Left lobe of liver (tissue), 2 donors: Measurements from ENCODE around the gene ARRDC1. TPM values are rescaled to one million over a fixed set of nuclear protein-coding genes. Genes with fewer than 3 reads are reported as not detected.
A peak's percentile ranks its signal among the peaks of the same experiment; 100 is the strongest.
"Not testable (repeated sequence)": the region's sequence is repeated elsewhere in the genome, so short reads cannot be mapped to it uniquely, and the experiment has no call there.

Source experiments
- ATAC-seq: fragments of 200-7000 bp; cut with Tn5 transposase; one replicate; pipeline ENCODE4 v1.9.1; 2020; ENCODE audit warnings: mild to moderate bottlenecking, moderate library complexity
- DNase-seq: peaks from one replicate; pipeline ENCODE4 v3.0.0-alpha.2; 2020; ENCODE audit warnings: low spot score
- total RNA-seq: library from RNA; stranded (reverse); gene quantifications from one replicate; pipeline ENCODE4 v1.2.1, GENCODE V29; 2021
- donor health status: DM: no; HTN: no; CAD: no; lungs with moderate emphysema.
- donor health status: DM: no; HTN: yes; CAD: no.

Gene ARRDC1
- total RNA-seq, 1 donor from 2014 or later = 29.0 TPM

- DNase-seq (no peak), ATAC-seq (no peak)
Observed at GRCh38 chr9:137612741-137613142, 7.3 kb downstream of the ARRDC1 start.

- no peak for DNase-seq
- no peak for ATAC-seq
Observed at GRCh38 chr9:137613259-137613658, 7.8 kb downstream of the ARRDC1 start.

- ATAC-seq (no peak), DNase-seq (no peak)
Observed at GRCh38 chr9:137613738-137614523, 8.4 kb downstream of the ARRDC1 start.

GRCh38 chr9:137614631-137615386 lies 9.3 kb downstream of the ARRDC1 start:
- ATAC-seq (peak; percentile 66), DNase-seq (peak; percentile 83)

GRCh38 chr9:137615387-137615871 lies 9.9 kb downstream of the ARRDC1 start:
- DNase-seq (no peak), ATAC-seq (peak; percentile 41)

GRCh38 chr9:137618105-137619067 lies 12.9 kb downstream of the ARRDC1 start, which contains the start of gene EHMT1:
Gene EHMT1 (plus strand): TSS chr9:137619005. CDS start chr9:137619029, 24 bp downstream.
- ATAC-seq (peak; percentile 68), DNase-seq (peak; percentile 91)

- ATAC-seq (peak; percentile 7), DNase-seq (peak; percentile 55)
Observed at GRCh38 chr9:137619240-137620047, 14.0 kb downstream of the ARRDC1 start.

GRCh38 chr9:137620048-137620405 lies 14.5 kb downstream of the ARRDC1 start:
- ATAC-seq (no peak), DNase-seq (no peak)

- DNase-seq = no peak
- no peak for ATAC-seq
Observed at GRCh38 chr9:137620581-137620980, 15.1 kb downstream of the ARRDC1 start.

GRCh38 chr9:137621131-137621757 lies 15.8 kb downstream of the ARRDC1 start:
- no peak for DNase-seq
- ATAC-seq = no peak

- not testable (repeated sequence) for DNase-seq, ATAC-seq
Observed at GRCh38 chr9:137622211-137622610, 16.7 kb downstream of the ARRDC1 start.

- ATAC-seq (no peak), DNase-seq (no peak)
Observed at GRCh38 chr9:137626464-137626863, 21.0 kb downstream of the ARRDC1 start.

- DNase-seq = not testable (repeated sequence)
Observed at GRCh38 chr9:137627406-137627805, 21.9 kb downstream of the ARRDC1 start.

GRCh38 chr9:137630126-137630525 lies 24.6 kb downstream of the ARRDC1 start:
- DNase-seq (no peak), ATAC-seq (peak; percentile 37)

More at GRCh38 chr9:137627406-137627805, 21.9 kb downstream of the ARRDC1 start:
- not testable (repeated sequence) for ATAC-seq

- ATAC-seq = peak; percentile 9
- no peak for DNase-seq
Observed at GRCh38 chr9:137630679-137631078, 25.2 kb downstream of the ARRDC1 start.

GRCh38 chr9:137631345-137632229 lies 26.1 kb downstream of the ARRDC1 start:
- DNase-seq (no peak), ATAC-seq (no peak)

- no peak for DNase-seq
- peak; percentile 43 for ATAC-seq
Observed at GRCh38 chr9:137632230-137633161, 27.0 kb downstream of the ARRDC1 start.
